ENCODE data around the gene CDKAL1.

DNA sequence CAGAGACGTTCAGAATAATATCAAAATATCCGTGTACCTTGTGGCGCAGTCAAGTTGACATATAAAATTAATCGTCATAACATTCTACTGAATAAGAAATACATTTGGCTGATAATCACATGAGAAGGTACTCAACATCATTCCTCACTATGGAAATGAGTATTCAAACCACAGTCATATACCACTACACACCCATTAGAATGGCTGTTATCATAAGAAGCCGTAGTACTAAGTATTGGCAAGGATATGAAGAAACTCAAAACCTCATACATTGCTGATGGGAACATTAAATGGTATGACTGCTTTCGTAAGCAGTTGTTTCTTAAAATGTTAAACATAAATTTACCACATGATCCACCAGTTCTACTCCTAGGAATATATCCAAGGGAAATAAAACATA lies 244.7 kb downstream of the CDKAL1 start:
- TF ChIP-seq, protein P1, sequence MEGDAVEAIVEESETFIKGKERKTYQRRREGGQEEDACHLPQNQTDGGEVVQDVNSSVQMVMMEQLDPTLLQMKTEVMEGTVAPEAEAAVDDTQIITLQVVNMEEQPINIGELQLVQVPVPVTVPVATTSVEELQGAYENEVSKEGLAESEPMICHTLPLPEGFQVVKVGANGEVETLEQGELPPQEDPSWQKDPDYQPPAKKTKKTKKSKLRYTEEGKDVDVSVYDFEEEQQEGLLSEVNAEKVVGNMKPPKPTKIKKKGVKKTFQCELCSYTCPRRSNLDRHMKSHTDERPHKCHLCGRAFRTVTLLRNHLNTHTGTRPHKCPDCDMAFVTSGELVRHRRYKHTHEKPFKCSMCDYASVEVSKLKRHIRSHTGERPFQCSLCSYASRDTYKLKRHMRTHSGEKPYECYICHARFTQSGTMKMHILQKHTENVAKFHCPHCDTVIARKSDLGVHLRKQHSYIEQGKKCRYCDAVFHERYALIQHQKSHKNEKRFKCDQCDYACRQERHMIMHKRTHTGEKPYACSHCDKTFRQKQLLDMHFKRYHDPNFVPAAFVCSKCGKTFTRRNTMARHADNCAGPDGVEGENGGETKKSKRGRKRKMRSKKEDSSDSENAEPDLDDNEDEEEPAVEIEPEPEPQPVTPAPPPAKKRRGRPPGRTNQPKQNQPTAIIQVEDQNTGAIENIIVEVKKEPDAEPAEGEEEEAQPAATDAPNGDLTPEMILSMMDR (IDR thresholded peaks at IDR 0.05): no peak
- TF ChIP-seq POLR2A (IDR thresholded peaks at IDR 0.05): no peak
